GM21528 (cell line): Measurements from ENCODE around the gene ANKLE1.

Source experiments
- ATAC-seq: cut with Tn5 transposase; IDR thresholded peaks from one replicate; pipeline ENCODE4 v1.9.1; 2021; ENCODE audit warnings: mild to moderate bottlenecking, moderate library complexity; ENCODE audit not compliant: unreplicated experiment, low FRiP score

The ANKLE1 gene

GRCh38 chr19:17324357-17325114, 42.8 kb downstream of the ANKLE1 start:
- ATAC-seq: no peak

- no peak for ATAC-seq
These were observed 43.4 kb downstream of the ANKLE1 start for GRCh38 chr19:17325133-17325532.

- no peak for ATAC-seq
These were observed 44.3 kb downstream of the ANKLE1 start for GRCh38 chr19:17325881-17326594.

GRCh38 chr19:17326595-17326966, 44.9 kb downstream of the ANKLE1 start:
- ATAC-seq: no peak

GRCh38 chr19:17327068-17327653, 45.5 kb downstream of the ANKLE1 start:
- no peak for ATAC-seq

GRCh38 chr19:17327654-17328516, 46.2 kb downstream of the ANKLE1 start:
- ATAC-seq: no peak

GRCh38 chr19:17328517-17329365, 47.0 kb downstream of the ANKLE1 start:
- no peak for ATAC-seq

GRCh38 chr19:17329366-17330261, 47.9 kb downstream of the ANKLE1 start:
- no peak for ATAC-seq

- ATAC-seq: no peak
These were observed 48.8 kb downstream of the ANKLE1 start for GRCh38 chr19:17330262-17331044.

GRCh38 chr19:17331045-17331558, 49.4 kb downstream of the ANKLE1 start:
- ATAC-seq: no peak

- ATAC-seq: no peak
These were observed 50.6 kb downstream of the ANKLE1 start for GRCh38 chr19:17332360-17332676.

- ATAC-seq: no peak
These were observed 51.2 kb downstream of the ANKLE1 start for GRCh38 chr19:17332677-17333581.

GRCh38 chr19:17333611-17334413, 52.1 kb downstream of the ANKLE1 start:
- ATAC-seq: no peak

GRCh38 chr19:17334414-17335409, 53.0 kb downstream of the ANKLE1 start, which contains the start of gene ANO8:
TSS of gene ANO8 (minus strand) at chr19:17334855. CDS start at chr19:17334670, 185 bp downstream.
- ATAC-seq: no peak

GRCh38 chr19:17335575-17335974, 53.9 kb downstream of the ANKLE1 start:
- no peak for ATAC-seq
